ENCODE data around the gene SNAPC2.
"Not testable (repeated sequence)": the region's sequence is repeated elsewhere in the genome, so short reads cannot be mapped to it uniquely, and the experiment has no call there.

The SNAPC2 gene

GRCh38 chr19:7916955-7917266, 3.2 kb upstream of the SNAPC2 start:
- no peaks in the 10 kb centered on the region for H3K79me2 ChIP-seq (ENCODE audit: low read length)
- H3K27ac ChIP-seq (ENCODE audit: low read length): no peak overlapping the region
- H4K20me1 ChIP-seq (ENCODE audit: insufficient read depth, low read length): 0 out of 2 replicates have a peak, but pooled peaks cover 7% of the 10 kb centered on the region
- no peaks in the 10 kb centered on the region for H3K9me2 ChIP-seq (replicated peaks; ENCODE audit: insufficient read depth, low read length)
- H3K9me3 ChIP-seq (replicated peaks; ENCODE audit: insufficient read depth, low read length): no peaks in the 10 kb centered on the region
- no peak for DNase-seq
- peak overlapping the region; percentile 65 for H2AFZ ChIP-seq (ENCODE audit: low read length)
- H3K27me3 ChIP-seq (replicated peaks; ENCODE audit: insufficient read depth, low read length): peaks cover 30% of the 10 kb centered on the region
- peak overlapping the region; percentile 44; the same call in 1 of the 2 replicates for H3K9ac ChIP-seq (ENCODE audit: low read length)
- H3F3A ChIP-seq (ENCODE audit: insufficient read depth, low read length): peaks cover 18% of the 10 kb centered on the region
- no peaks in the 10 kb centered on the region for H3K36me3 ChIP-seq (replicated peaks; ENCODE audit: insufficient read depth, low read length)
- H3K4me1 ChIP-seq (ENCODE audit: low read length): peaks cover 10% of the 10 kb centered on the region; the same call in 1 of the 2 replicates
- peak overlapping the region; percentile 96 for H3K4me2 ChIP-seq (ENCODE audit: low read depth, low read length)
- H3K4me3 ChIP-seq (ENCODE audit: low read length): peak overlapping the region; percentile 58
- TF ChIP-seq CTCF (IDR thresholded peaks at IDR 0.05; ENCODE audit: low read length) (no peak), EZH2phosphoT487 (IDR thresholded peaks at IDR 0.05; ENCODE audit: low read length) (no peak), EZH2 (optimal IDR thresholded peaks at IDR 0.05; ENCODE audit: low read depth, low read length) (no peak)

DNA sequence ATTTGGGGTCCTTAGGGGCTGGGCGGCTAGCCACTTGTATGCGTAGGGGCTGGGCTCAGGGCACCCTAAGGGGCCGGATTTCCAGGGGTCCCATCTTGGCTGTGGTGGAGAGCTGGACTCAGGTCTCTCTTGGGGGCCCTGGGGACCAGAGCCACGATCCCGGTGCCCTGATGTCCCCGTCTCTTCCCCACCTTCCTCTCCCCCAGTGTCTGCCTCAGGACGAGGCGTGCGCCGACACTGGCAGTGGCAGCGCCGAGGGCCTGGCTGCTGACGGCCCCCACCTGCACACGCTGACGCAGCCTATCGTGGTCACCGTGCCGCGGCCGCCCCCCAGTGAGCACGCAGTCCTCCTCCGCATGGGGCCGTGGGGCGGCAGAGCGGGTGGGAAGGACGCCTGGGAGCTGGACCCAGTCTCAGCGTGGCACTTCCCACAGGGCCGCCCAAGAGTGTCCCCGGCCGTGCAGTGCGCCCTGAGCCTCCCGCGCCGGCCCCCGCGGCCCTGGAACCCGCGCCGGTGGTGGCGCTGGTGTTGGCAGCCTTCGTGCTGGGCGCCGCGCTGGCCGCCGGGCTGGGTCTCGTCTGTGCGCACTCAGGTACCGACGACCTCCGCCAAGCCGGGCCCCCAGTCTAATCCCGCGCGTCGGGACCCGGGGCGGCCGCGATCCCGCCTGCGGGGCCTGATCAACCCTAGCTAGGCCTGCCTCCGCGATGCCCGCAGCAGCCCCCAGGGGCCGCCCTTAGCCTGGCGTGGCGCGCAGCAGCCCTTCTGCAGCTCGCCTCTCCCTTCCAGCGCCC, 2.7 kb upstream of the SNAPC2 start:
- Histone ChIP-seq H2AFZ (ENCODE audit: low read length) (peak overlapping the region; percentile 65), H3K27ac (ENCODE audit: low read length) (no peak overlapping the region)
- peak; percentile 69 for DNase-seq

DNA sequence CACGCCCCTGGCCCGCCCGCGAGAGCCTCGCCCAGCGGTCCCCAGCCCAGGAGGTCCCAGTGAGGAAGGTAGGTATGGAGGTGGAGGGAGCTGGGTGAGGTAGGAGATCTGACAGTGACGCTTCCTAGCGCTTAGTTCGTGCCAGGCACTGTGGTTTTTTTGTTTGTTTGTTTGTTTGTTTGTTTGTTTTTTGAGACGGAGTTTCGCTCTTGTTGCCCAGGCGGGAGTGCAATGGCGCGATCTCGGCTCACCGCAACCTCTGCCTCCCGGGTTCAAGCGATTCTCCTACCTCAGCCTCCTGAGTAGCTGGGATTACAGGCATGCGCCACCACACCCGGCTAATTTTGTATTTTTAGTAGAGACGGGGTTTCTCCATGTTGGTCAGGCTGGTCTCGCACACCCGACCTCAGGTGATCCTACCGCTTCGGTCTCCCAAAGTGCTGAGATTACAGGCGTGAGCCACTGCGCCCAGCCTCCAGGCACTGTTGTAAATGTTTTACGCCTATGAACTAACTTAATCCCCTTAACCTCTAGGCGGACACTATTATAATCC, 2.0 kb upstream of the SNAPC2 start:
- H3K9me2 ChIP-seq (replicated peaks; ENCODE audit: insufficient read depth, low read length); H3K79me2 ChIP-seq (ENCODE audit: low read length); H3K9me3 ChIP-seq (replicated peaks; ENCODE audit: insufficient read depth, low read length); DNase-seq; H4K20me1 ChIP-seq (ENCODE audit: insufficient read depth, low read length); H3K27ac ChIP-seq (ENCODE audit: low read length); H3K36me3 ChIP-seq (replicated peaks; ENCODE audit: insufficient read depth, low read length): not testable (repeated sequence)
- Histone ChIP-seq H3K27me3 (replicated peaks; ENCODE audit: insufficient read depth, low read length) (peaks cover 30% of the 10 kb centered on the region), H3F3A (ENCODE audit: insufficient read depth, low read length) (peaks cover 18% of the 10 kb centered on the region), H3K4me2 (ENCODE audit: low read depth, low read length) (peak overlapping the region; percentile 96), H3K9ac (ENCODE audit: low read length) (peak overlapping the region; percentile 44; the same call in 1 of the 2 replicates), H3K4me3 (ENCODE audit: low read length) (peak overlapping the region; percentile 58), H3K4me1 (ENCODE audit: low read length) (peaks cover 10% of the 10 kb centered on the region; the same call in 1 of the 2 replicates), H2AFZ (ENCODE audit: low read length) (peak overlapping the region; percentile 65)

More for the DNA sequence above, 2.7 kb upstream of the SNAPC2 start:
- Histone ChIP-seq H3K9ac (ENCODE audit: low read length) (peak overlapping the region; percentile 44; the same call in 1 of the 2 replicates), H3K4me2 (ENCODE audit: low read depth, low read length) (peak overlapping the region; percentile 96), H3K4me1 (ENCODE audit: low read length) (peaks cover 10% of the 10 kb centered on the region; the same call in 1 of the 2 replicates), H3F3A (ENCODE audit: insufficient read depth, low read length) (peaks cover 18% of the 10 kb centered on the region), H3K36me3 (replicated peaks; ENCODE audit: insufficient read depth, low read length) (no peaks in the 10 kb centered on the region), H3K4me3 (ENCODE audit: low read length) (peak overlapping the region; percentile 58), H3K79me2 (ENCODE audit: low read length) (no peaks in the 10 kb centered on the region), H3K9me3 (replicated peaks; ENCODE audit: insufficient read depth, low read length) (no peaks in the 10 kb centered on the region), H3K27me3 (replicated peaks; ENCODE audit: insufficient read depth, low read length) (peaks cover 30% of the 10 kb centered on the region), H3K9me2 (replicated peaks; ENCODE audit: insufficient read depth, low read length) (no peaks in the 10 kb centered on the region), H4K20me1 (ENCODE audit: insufficient read depth, low read length) (0 out of 2 replicates have a peak, but pooled peaks cover 7% of the 10 kb centered on the region)
- TF ChIP-seq EZH2phosphoT487 (IDR thresholded peaks at IDR 0.05; ENCODE audit: low read length) (no peak), EZH2 (optimal IDR thresholded peaks at IDR 0.05; ENCODE audit: low read depth, low read length) (no peak), CTCF (IDR thresholded peaks at IDR 0.05; ENCODE audit: low read length) (peak; percentile 74)
